Activated naive CD4-positive, alpha-beta T cell treated with anti-CD3 and anti-CD28 coated beads, Interleukin-2, amount 50 U/mL, for 24 hours (primary cell): Measurements from ENCODE around the gene IGFBP1.

Source experiments
- H3K27ac Mint-ChIP-seq: one replicate; pipeline ENCODE4 v1.8.0; 2021; ENCODE audit warnings: mild to moderate bottlenecking, mixed read lengths
- H3K27me3 Mint-ChIP-seq: one replicate; pipeline ENCODE4 v1.8.0; 2021; ENCODE audit warnings: mixed read lengths
- H3K36me3 Mint-ChIP-seq: one replicate; pipeline ENCODE4 v1.8.0; 2021; ENCODE audit warnings: mixed read lengths
- H3K4me1 Mint-ChIP-seq: one replicate; pipeline ENCODE4 v1.8.0; 2021; ENCODE audit warnings: mixed read lengths
- H3K4me3 Mint-ChIP-seq: one replicate; pipeline ENCODE4 v1.8.0; 2021; ENCODE audit warnings: mild to moderate bottlenecking, mixed read lengths
- H3K9me3 Mint-ChIP-seq: one replicate; pipeline ENCODE4 v1.8.0; 2021; ENCODE audit warnings: mixed read lengths

The IGFBP1 gene

GRCh38 chr7:45873355-45873754 lies 14.9 kb upstream of the IGFBP1 start:
- Mint-ChIP-seq H3K27me3 (peaks cover 6% of the 10 kb centered on the region), H3K4me3 (no peak overlapping the region), H3K9me3 (no peaks in the 10 kb centered on the region), H3K4me1 (no peaks in the 10 kb centered on the region), H3K36me3 (no peaks in the 10 kb centered on the region), H3K27ac (no peak overlapping the region)

GRCh38 chr7:45874408-45875131 lies 13.7 kb upstream of the IGFBP1 start:
- H3K36me3 Mint-ChIP-seq, result no peaks in the 10 kb centered on the region
- H3K4me1 Mint-ChIP-seq, result no peaks in the 10 kb centered on the region
- H3K27me3 Mint-ChIP-seq, result no peaks in the 10 kb centered on the region
- no peaks in the 10 kb centered on the region for H3K9me3 Mint-ChIP-seq
- H3K27ac Mint-ChIP-seq, result no peak overlapping the region
- H3K4me3 Mint-ChIP-seq, result no peak overlapping the region

DNA sequence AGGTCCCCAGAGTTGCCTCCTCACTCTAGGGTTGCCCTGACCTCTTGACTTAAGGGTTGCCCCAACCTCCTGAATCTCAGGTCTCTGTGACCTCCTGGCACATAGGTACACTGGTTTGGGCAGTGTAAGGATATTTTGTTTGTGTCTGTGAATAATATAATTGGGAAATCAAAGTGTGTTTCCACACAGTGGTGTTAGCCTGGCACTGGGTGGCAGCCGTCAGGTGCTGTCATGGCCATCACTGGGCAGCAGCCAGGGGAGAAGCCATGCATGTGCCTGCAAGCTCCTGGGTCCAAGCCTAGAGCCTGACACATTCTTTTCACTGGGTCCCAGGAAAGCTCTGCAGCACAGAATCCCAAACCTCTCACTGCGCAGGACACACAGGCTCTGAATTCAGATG lies 11.8 kb upstream of the IGFBP1 start:
- no peaks in the 10 kb centered on the region for H3K9me3 Mint-ChIP-seq
- H3K36me3 Mint-ChIP-seq, result no peaks in the 10 kb centered on the region
- no peaks in the 10 kb centered on the region for H3K4me1 Mint-ChIP-seq
- no peaks in the 10 kb centered on the region for H3K27me3 Mint-ChIP-seq
- H3K4me3 Mint-ChIP-seq, result no peak overlapping the region
- H3K27ac Mint-ChIP-seq, result no peak overlapping the region

GRCh38 chr7:45878457-45879144 lies 9.7 kb upstream of the IGFBP1 start:
- Mint-ChIP-seq H3K27me3 (peaks cover 3% of the 10 kb centered on the region), H3K27ac (no peak overlapping the region), H3K9me3 (no peaks in the 10 kb centered on the region)

DNA sequence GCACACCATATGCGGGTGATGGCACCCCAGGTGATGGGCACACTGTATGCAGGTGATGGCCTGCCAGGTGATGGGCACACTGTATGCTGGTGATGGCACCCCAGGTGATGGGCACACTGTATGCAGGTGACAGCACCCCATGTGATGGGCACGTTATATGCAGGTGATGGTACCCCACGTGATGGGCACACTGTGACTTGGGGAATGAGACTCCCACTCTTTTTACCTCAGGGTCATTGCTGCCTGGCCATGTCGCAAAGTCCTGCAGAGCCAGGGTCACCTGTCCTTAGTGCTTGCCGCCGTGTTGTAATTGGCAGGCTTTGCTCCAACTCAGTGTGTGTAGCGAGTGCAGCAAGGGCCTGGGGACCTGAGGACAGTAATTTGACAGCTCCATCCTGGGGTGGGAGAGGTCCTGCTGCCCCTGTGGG lies 7.8 kb upstream of the IGFBP1 start:
- H3K4me1 Mint-ChIP-seq, result no peaks in the 10 kb centered on the region
- H3K4me3 Mint-ChIP-seq, result no peak overlapping the region
- no peaks in the 10 kb centered on the region for H3K9me3 Mint-ChIP-seq
- H3K27ac Mint-ChIP-seq, result no peak overlapping the region
- no peaks in the 10 kb centered on the region for H3K36me3 Mint-ChIP-seq
- peaks cover 4% of the 10 kb centered on the region for H3K27me3 Mint-ChIP-seq

More at GRCh38 chr7:45878457-45879144, 9.7 kb upstream of the IGFBP1 start:
- Mint-ChIP-seq H3K36me3 (no peaks in the 10 kb centered on the region), H3K4me3 (no peak overlapping the region), H3K4me1 (no peaks in the 10 kb centered on the region)

GRCh38 chr7:45881280-45881758 lies 7.0 kb upstream of the IGFBP1 start:
- Mint-ChIP-seq H3K27me3 (peaks cover 8% of the 10 kb centered on the region), H3K9me3 (no peaks in the 10 kb centered on the region), H3K4me1 (no peaks in the 10 kb centered on the region), H3K36me3 (no peaks in the 10 kb centered on the region), H3K27ac (no peak overlapping the region), H3K4me3 (no peak overlapping the region)

- Mint-ChIP-seq H3K36me3 (no peaks in the 10 kb centered on the region), H3K4me1 (no peaks in the 10 kb centered on the region), H3K9me3 (no peaks in the 10 kb centered on the region), H3K27me3 (peaks cover 11% of the 10 kb centered on the region), H3K27ac (no peak overlapping the region), H3K4me3 (no peak overlapping the region)
These were observed 6.4 kb upstream of the IGFBP1 start for GRCh38 chr7:45881759-45882464.

- Mint-ChIP-seq H3K36me3 (no peaks in the 10 kb centered on the region), H3K4me3 (no peak overlapping the region), H3K27me3 (peaks cover 14% of the 10 kb centered on the region), H3K9me3 (no peaks in the 10 kb centered on the region), H3K4me1 (no peaks in the 10 kb centered on the region), H3K27ac (no peak overlapping the region)
These were observed 5.8 kb upstream of the IGFBP1 start for GRCh38 chr7:45882465-45882810.

DNA sequence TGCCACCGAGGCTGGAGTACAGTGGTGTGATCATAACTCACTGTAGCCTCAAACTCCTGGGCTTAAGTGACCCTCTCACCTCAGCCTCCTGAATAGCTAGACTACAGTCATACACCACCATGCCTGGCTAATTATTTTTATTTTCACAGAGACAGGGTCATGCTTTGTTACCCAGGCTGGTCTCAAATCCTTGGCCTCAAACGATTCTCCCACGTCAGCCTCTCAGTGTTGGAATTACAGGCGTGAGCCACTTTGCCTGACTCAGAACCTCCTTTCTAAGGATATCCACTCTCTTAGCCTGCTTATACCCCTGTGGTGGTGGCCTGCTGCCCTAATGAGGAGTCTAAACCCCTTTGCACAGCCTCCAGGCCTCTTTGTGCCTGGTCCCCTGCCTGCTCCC lies 4.2 kb upstream of the IGFBP1 start:
- H3K4me1 Mint-ChIP-seq, result no peaks in the 10 kb centered on the region
- H3K27me3 Mint-ChIP-seq, result peaks cover 18% of the 10 kb centered on the region
- no peaks in the 10 kb centered on the region for H3K36me3 Mint-ChIP-seq
- no peak overlapping the region for H3K4me3 Mint-ChIP-seq
- H3K9me3 Mint-ChIP-seq, result no peaks in the 10 kb centered on the region
- no peak overlapping the region for H3K27ac Mint-ChIP-seq

GRCh38 chr7:45885264-45885882 lies 2.9 kb upstream of the IGFBP1 start:
- Mint-ChIP-seq H3K27me3 (peaks cover 23% of the 10 kb centered on the region), H3K27ac (no peak overlapping the region), H3K4me1 (no peaks in the 10 kb centered on the region), H3K9me3 (no peaks in the 10 kb centered on the region), H3K4me3 (no peak overlapping the region), H3K36me3 (no peaks in the 10 kb centered on the region)

- H3K4me3 Mint-ChIP-seq, result no peak overlapping the region
These were observed 1.2 kb upstream of the IGFBP1 start for GRCh38 chr7:45886931-45887667.

GRCh38 chr7:45888993-45889366 lies 692 bp downstream of the IGFBP1 start:
- Mint-ChIP-seq H3K4me1 (no peaks in the 10 kb centered on the region), H3K4me3 (no peak overlapping the region), H3K36me3 (no peaks in the 10 kb centered on the region), H3K9me3 (no peaks in the 10 kb centered on the region), H3K27ac (no peak overlapping the region), H3K27me3 (peaks cover 33% of the 10 kb centered on the region)

More at GRCh38 chr7:45886931-45887667, 1.2 kb upstream of the IGFBP1 start:
- Mint-ChIP-seq H3K36me3 (no peaks in the 10 kb centered on the region), H3K27ac (no peak overlapping the region), H3K4me1 (no peaks in the 10 kb centered on the region), H3K27me3 (peaks cover 34% of the 10 kb centered on the region), H3K9me3 (no peaks in the 10 kb centered on the region)

DNA sequence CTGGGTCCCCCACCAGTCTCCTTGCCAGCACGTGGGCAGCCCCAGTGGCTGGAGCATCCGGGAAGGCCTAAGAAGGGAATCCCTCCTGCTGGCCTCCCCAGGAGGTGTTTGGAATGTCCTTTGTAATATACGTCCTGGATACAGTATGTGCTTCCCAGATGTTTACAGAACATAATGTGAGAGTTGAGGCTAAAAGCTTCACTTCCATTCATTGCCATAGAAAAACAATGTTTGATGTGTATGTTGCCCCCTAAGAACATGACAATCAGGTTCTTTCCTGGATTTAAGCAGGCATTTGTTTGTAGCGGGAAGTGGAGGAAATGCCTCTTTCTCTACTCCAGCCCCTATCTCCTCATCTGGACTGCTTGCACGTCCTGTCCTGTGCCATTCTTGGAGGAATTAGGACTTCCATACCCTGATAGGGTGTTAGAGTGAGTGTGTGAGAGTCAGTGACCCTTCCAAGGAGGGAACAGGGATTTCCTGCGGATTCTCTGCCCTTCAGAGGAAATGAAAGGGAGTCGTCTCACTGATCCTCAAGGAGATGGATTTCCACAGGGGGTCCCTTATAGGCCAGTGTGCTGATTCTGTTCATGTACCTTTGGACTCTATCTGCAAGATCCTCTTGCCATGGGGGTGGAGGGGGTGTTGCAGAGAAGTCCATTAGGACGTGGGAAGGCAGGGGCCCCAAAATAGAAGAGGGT lies 1.2 kb downstream of the IGFBP1 start:
- Mint-ChIP-seq H3K9me3 (no peaks in the 10 kb centered on the region), H3K4me1 (no peaks in the 10 kb centered on the region), H3K4me3 (no peak overlapping the region), H3K27me3 (peaks cover 38% of the 10 kb centered on the region), H3K27ac (no peak overlapping the region), H3K36me3 (no peaks in the 10 kb centered on the region)

- Mint-ChIP-seq H3K27me3 (peaks cover 39% of the 10 kb centered on the region), H3K9me3 (no peaks in the 10 kb centered on the region), H3K4me3 (no peak overlapping the region), H3K36me3 (no peaks in the 10 kb centered on the region), H3K27ac (no peak overlapping the region), H3K4me1 (no peaks in the 10 kb centered on the region)
These were observed 2.0 kb downstream of the IGFBP1 start for GRCh38 chr7:45890125-45890901.
